Activated naive CD4-positive, alpha-beta T cell treated with Interleukin-2 at 50 U/mL for 16 hours (primary cell): ENCODE measurements around the gene MX2.

Experiments used
- DNase-seq: peaks from one replicate; pipeline ENCODE4 v3.0.0-alpha.2; 2020

Gene MX2

DNA sequence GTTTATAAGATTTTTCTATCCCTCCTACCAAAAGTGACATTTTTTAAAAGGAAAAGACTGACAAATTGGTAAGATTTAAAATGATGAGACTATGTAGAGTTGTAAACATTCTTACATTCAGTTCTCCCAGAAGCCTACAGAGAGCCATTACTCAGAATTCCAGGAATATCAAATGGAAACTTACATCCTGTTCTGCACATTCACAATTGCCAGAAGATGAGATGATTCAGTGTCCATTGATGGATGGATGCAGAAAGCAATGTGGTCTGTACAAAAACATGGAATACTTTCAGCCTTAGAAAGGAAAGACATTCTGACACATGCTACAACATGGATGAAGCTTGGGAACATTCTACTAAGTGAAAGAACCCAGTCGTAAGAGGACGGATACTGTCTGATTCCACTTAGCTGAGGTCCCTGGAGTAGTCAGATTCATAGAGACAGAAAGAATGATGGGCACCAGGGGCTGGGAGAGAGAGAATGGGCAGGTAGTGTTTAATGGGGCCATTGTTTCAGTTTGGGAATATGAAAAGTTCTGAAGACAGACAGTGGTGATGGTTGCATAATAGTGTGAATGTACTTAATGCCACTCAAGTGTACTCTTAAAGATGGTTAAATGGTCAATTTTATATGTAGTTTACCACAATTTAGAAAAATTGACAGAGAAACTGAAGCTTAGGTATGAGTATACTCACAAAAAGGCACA lies 80.8 kb downstream of the MX2 start:
- DNase-seq: no peak

DNA sequence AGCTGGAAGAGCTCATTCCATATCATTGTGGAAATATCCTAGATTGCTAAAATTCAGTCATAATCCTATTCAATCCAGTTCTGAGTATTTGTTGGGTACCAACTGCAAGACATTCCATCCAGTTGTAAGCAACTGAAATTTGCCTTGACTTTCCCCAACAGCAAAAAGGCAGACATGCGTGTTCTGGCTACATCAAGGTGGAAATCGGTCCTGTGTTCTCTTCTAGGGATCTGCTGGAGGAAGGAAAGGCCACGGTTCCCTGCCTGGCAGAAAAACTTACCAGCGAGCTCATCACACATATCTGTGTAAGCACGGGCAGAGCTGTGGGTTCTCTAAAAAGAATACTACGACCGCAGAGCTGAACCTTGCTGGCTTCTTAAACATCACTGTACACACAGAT lies 81.7 kb downstream of the MX2 start:
- no peak for DNase-seq

DNA sequence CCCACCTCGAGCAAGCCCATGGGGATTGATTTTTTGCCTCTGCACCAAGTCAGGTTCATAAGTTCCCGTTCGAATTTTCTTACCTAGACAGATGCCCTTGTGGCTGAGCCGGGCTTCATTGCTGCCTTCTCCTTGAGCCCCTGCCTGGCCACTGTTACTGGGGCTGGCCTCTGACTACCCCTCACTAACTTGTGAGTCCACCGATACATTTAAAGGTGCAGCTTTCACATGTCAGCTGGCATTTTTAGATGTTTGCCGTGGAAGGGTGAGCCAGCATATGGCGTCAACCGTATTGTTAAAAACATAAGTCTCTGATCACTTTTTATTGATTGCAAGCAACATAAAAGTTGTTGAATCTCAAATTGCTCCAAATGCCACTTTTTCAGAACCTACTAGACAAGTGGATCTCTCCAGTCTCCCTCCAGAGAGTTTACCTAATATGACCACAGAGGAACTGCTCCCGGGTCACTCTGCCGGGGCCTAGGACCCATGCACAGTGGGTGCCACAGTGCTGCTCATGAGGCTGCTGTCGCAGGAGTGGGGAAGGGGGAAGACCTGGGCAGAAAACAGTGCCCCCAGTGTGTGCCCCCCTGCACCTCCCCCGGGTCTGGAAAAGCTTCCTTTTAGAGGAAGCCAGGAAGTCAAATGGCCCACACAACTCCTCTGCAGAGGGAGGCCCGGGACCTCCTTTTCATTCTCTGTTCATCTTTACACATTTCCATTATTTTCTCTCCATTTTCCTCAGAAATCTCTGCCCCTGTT lies 83.1 kb downstream of the MX2 start:
- no peak for DNase-seq

DNA sequence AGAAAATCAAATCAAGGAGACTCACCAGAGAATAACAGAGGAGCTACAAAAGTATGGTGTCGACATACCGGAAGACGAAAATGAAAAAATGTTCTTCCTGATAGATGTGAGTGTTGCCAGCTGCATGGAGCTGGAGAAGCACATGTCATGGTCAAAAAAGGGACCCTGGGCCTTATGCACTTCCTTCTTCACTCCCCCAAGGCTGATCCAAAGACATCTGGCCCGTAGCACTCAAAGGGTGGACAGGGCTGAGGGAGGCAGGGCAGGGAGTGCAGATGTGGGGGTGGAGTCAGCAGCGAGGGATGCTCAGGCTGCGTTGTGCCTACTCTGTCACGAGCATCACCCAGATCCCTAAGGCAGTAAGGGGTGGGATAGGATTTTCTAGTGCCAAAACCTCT lies 83.6 kb downstream of the MX2 start:
- no peak for DNase-seq

DNA sequence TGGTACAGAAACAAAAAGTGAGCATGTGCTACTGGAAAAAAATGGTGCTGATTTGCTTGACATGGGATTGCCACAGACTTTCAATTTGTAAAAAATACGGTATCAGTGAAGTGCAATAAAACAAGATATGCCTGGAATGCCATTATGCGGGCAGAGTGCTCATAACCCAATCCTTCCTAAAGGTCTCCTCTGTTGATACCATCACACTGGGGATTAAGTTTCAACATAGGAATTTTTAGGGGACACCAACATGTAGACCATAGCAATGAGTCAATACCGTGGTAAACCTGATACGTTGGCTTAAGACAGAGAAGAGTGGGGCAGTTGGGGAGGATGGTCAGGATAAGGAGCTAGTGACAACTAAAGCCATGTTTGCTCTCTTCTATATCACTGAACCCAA lies 84.8 kb downstream of the MX2 start:
- DNase-seq: no peak

DNA sequence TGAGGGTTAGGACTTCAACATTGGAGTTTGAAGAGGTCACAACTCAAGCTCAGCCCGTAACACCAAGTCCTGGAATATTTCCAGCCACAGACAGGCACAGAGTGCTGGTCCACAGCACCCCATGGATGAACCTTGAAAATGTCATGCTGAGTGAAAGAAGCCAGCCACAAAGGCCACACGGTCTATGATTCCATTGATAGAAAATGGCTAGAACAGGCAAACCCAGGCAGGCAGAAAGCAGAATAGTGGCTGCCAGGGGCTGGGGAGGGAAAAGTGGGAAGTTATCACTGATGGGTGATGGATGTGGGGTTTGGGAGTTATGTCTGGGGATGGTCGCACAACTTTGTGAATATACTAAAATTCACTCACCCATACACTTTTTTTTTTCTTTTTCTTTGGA lies 85.5 kb downstream of the MX2 start:
- DNase-seq: no peak

DNA sequence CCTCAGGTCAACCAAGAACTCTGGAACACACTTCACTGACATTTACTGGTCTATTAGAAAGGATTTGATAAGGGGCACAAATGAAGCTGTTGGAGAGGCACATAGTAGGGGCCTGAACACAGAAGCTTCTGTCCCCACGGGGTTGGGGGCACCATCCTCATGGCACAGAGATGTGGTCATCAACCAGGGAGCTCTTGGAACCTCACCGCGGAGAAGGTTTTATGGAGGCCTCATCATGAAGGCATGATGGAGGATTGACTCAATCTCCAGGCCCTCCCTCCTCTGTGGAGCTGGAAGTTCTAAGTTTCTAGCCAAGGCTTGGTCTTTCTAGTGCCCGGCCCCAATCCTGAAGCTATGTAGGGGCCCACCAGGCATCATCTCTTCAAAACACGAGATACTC lies 87.8 kb downstream of the MX2 start:
- no peak for DNase-seq

DNA sequence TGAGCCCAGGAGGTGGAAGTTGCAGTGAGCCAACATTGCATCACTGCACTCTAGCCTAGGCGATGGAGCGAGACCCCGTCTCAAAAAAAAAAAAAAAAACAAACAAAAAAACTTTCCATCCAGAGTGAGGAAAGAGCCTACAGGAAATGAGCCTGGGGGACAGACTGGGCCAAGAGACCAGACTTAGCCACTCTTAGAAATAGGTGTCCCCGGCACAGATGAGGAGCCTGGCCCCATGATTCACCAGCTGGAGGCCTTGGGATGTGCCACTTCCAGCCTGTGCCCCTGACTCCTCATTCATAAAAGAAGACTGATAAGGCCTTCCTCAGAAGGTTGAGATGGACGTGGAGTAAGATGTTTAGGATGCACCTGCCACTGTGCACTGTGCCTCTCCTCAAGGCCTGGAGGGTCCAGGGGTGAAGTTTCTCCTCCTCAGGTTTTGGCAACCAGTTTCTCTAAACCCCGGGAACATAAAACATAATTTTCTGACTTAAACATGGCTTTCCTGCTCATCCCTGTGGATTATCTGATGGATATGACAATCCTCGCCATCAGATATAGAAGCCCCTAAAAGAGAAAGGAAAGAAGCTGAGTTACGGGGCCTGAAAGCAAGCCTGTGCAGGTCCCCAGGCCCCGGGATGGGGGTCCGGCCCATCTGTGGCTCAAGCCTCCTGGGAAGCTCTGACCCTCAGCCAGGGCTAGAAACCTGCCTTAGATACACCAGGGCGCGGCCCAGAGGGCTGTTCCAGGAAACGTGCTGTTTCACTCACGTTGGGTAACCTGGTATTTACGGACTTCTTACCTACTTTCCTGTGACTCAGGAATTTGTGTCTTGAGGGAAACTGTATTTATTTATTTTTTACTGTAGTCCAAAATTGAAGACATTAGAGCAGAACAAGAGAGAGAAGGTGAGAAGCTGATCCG lies 90.2 kb downstream of the MX2 start:
- DNase-seq: no peak

DNA sequence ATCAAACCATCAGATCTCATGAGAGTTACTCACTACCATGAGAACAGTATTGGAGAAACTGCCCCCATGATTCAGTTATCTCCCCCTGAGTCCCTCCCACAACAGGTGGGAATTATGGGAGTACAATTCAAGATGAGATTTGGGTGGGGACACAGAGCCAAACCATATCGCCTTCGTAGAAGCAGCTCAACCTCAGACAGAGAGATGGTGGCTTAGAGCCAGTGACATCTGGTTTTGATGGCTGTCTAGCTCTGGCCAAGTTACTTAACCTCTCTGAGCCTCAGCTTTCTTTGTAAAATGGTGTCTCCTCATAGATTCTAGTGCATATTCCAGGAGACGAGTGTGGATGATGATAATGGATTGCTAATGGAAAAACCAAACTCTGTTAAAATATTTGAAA lies 91.4 kb downstream of the MX2 start:
- no peak for DNase-seq

DNA sequence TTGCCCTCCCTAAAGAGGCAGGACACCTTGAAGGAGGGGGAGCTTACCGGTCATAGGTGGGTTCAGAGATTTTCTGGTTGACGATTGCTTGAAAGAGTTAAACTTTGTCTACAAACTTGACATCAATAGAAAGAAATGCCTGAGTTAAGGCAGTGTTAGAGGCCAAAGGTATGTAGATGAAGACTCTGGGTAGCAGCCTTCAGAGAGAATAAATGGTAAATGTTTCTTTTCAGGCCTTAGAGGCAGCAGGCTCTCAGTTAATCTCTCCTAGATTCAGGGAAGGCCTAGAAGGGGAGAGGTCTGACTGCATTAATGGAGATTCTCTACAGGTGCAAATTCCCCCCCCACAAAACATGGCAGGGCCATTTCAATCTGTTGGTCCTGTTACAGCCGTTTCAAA lies 91.9 kb downstream of the MX2 start:
- no peak for DNase-seq

DNA sequence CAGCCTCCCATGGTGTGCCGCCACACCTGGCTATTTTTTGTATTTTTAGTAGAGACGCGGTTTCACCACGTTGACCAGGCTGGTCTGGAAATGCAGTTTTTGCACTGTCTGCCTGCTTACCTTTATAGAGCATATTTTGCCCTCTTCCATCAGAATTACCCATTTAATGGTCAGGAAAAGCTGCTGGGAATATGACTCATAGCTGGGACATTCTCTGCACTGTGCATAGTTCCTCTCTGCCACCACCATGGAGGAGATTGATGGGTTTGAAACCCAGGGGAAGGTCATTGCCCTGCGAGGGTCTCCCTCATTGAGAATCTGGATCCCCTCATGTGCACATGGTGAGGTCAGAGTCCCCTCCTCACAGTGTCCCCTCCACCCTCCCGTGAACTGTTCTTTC lies 96.3 kb downstream of the MX2 start:
- no peak for DNase-seq

DNA sequence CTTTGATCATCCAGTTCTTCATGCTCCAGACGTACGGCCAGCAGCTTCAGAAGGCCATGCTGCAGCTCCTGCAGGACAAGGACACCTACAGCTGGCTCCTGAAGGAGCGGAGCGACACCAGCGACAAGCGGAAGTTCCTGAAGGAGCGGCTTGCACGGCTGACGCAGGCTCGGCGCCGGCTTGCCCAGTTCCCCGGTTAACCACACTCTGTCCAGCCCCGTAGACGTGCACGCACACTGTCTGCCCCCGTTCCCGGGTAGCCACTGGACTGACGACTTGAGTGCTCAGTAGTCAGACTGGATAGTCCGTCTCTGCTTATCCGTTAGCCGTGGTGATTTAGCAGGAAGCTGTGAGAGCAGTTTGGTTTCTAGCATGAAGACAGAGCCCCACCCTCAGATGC lies 96.7 kb downstream of the MX2 start:
- DNase-seq: no peak
